Spleen (tissue), 7 donors: ENCODE results near the gene TTC36.
"Not testable (repeated sequence)": the region's sequence is repeated elsewhere in the genome, so short reads cannot be mapped to it uniquely, and the experiment has no call there.

Source experiments
- POLR2A ChIP-seq, 3 donors: fragments of 450-650 bp; IDR thresholded peaks; one replicate each; pipeline ENCODE4 v1.5.1; 2017; ENCODE audit warnings: antibody characterized with exemption in 3 of 3, mild to moderate bottlenecking in 1 of 3
- POLR2AphosphoS5 ChIP-seq, 3 donors: sonication (generic); formaldehyde crosslinking; IDR thresholded peaks; one replicate each; pipeline ENCODE4 v1.5.1; 2017; ENCODE audit warnings: antibody characterized with exemption in 3 of 3
- TF ChIP-seq, protein P1 (sequence below), 11 experiments: fragments of 200-600 bp in 7 of 11; fragments of 450-650 bp in 4 of 11; sonication (generic) in 4 of 11; IDR thresholded peaks in 8 of 11; conservative IDR thresholded peaks in 3 of 11; 1 replicate in 7 of 11; 2 replicates in 4 of 11; pipeline versions ENCODE4 v1.4.0 to v1.8.0; 2016 to 2021; ENCODE audit warnings: antibody characterized with exemption in 11 of 11, inconsistent platforms in 4 of 11, mild to moderate bottlenecking in 1 of 11
- donor health status: DM: no; HTN: no; CAD: no; lungs with moderate emphysema.
- donor health status: DM: no; HTN: no; CAD: no.
- donor health status: DM: no; HTN: no; CAD: no.

DNA sequence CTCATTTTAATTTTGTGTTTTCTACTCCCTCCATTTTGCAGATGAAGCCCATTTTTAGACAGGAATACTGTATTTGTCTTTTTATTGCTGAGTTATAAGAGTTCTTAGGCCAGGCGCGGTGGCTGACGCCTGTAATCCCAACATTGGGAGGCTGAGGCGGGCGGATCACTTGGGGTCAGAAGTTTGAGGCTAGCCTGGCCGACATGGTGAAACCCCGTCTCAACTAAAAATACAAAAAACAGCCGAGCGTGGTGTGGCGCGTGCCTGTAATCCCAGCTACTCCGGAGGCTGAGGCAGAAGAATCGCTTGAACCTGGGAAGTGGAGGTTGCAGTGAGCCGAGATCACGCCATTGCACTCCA, 44.4 kb downstream of the TTC36 start:
- TF ChIP-seq, protein P1, sequence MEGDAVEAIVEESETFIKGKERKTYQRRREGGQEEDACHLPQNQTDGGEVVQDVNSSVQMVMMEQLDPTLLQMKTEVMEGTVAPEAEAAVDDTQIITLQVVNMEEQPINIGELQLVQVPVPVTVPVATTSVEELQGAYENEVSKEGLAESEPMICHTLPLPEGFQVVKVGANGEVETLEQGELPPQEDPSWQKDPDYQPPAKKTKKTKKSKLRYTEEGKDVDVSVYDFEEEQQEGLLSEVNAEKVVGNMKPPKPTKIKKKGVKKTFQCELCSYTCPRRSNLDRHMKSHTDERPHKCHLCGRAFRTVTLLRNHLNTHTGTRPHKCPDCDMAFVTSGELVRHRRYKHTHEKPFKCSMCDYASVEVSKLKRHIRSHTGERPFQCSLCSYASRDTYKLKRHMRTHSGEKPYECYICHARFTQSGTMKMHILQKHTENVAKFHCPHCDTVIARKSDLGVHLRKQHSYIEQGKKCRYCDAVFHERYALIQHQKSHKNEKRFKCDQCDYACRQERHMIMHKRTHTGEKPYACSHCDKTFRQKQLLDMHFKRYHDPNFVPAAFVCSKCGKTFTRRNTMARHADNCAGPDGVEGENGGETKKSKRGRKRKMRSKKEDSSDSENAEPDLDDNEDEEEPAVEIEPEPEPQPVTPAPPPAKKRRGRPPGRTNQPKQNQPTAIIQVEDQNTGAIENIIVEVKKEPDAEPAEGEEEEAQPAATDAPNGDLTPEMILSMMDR (IDR thresholded peaks at IDR 0.05 in 8 of 11, conservative IDR thresholded peaks at IDR 0.05 in 3 of 11) = not testable (repeated sequence)
- TF ChIP-seq POLR2A, POLR2AphosphoS5 (IDR thresholded peaks at IDR 0.05): not testable (repeated sequence)
